Stimulated activated naive CD8-positive, alpha-beta T cell treated with anti-CD3 and anti-CD28 coated beads, Interleukin-15, Interleukin-2, amounts not matched to agents 100 U/mL and 50 U/mL, for 24 hours (primary cell): Measurements from ENCODE around the gene CARS2.
"Not testable (repeated sequence)": the region's sequence is repeated elsewhere in the genome, so short reads cannot be mapped to it uniquely, and the experiment has no call there.

Source experiments
- ATAC-seq: fragments of 150-1000 bp; cut with Tn5 transposase; one replicate; pipeline ENCODE4 v1.10.0; 2021
- DNase-seq: peaks from one replicate; pipeline ENCODE4 v3.0.0; 2021

CARS2 gene

DNA sequence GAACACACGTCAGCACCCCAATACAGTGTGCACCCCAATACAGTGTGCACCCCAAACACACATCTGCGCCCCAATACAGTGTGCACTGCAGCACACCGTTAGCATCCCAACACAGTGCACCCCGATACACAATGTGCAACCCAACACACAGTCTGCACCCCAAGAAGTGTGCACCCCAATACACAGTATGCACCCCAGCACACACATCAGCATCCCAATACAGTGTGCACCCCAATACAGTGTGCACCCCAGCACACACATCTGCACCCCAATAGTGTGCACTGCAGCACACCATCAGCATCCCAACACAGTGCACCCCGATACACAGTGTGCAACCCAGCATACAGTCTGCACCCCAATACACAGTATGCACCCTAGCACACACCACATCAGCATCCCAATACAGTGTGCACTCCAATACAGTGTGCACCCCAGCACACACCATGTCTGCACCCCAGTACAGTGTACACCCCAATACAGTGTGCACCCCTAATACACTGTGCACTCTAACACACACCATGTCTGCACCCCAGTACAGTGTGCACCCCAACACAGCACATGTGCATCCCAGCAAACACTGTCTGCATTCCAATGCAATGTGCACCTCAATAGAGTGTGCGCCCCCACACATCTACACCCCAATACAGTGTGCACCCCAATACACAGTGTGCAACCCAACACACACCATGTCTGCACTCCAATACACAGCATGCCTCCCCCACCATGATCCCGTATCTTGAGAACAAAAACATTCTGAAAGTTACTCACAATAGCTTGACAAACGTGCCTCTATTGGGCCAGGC lies 855 bp upstream of the CARS2 start:
- no peak for ATAC-seq
- DNase-seq, result no peak

DNA sequence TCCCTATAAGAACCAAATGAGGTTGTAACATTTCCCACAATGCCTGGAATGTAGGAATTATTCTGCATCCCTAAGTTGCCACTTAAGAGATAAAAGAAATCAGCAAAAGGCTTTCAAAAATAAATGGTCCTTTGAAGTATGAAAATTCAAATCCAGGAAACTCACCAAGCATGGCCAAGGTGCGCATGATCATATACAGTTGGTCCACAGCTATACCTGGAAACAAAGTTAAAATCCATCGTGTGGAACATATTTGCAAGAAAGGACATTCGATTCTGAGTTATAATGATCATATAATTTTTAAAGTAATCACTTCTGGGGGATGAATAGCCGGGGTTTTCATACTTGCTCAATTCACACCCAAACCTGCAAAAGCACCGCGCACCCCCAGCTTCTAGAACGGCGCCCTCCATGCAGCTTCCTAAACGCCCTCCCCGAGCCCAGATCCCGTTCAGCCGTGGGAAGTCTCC lies 525 bp downstream of the CARS2 start:
- ATAC-seq, result no peak
- DNase-seq, result no peak

DNA sequence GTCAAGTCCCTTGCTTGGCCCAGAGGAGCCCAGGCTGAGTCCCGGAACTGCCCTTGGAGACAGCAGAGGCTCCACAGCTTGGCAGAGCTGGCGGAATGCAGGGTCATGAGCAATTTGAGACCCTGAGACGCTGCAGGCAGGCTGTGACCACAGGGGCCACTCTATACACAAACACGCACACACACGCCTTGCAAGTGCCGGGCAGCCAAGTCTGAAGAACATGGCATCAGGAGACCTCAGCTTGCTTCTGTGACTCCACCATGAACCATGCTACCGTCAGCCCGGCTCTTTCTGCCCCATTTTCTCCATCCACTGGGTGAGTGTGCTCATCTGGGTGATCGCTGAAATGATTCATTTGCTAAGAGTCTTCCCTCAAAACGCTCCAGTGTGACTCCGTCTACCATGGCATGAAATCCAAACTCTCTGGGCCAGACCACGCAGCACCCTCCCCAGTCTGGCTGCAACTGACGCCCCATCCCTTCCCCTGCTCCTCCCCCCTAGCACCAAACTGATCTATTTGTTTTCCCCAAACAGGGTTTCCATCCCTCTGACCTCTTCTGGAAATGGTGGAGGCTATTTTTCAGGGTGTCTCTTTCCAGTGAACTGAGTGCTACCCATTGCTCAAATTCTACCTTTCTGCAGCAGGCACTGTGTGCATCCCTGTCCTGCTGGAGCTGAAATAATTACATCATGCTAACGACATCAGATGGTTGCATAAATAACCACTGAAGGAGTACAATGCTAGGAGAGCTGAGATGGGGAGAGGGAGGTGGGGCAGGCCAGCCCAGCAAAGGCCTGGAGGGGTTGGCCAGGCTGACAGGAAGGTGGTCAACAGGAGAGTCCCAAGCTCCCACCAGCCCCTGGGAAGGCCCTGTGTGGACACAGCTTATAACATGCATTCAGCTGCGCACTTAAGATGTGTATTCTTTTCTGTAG lies 3.1 kb downstream of the CARS2 start:
- ATAC-seq, result no peak
- no peak for DNase-seq

DNA sequence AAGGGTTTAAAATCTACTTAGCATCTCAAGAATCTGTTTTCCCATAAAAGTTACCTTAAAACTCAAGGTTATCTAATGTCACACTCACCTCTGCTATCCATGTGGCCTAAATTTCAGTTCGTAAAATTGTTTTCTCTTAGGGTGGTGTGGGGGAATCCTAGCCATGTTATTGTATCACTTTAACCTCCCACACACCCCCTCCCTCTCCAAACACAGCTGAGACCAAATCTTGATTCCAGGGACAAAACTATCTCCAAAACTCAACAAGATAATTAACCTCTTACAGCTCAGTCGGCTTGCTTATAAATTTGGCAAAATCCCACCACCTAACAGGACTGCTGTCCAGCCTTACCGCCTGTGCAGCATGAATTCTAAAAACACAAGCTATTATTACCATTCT lies 3.8 kb downstream of the CARS2 start:
- no peak for ATAC-seq
- DNase-seq, result no peak

DNA sequence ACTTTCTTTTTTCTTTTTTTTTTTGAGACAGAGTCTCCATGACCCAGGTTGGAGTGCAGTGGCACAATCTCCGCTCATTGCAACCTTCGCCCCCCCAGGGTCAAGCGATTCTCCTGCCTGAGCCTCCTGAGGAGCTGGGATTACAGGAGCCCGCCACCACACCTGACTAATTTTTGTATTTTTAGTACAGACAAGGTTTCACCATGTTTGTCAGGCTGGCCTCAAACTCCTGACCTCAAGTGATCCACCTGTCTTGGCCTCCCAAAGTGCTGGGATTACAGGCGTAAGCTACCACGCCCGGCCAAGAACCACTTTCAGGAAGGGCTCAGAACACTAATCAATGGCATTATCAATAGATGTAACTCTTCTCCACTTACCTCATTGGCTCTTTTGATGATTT lies 4.9 kb downstream of the CARS2 start:
- DNase-seq, ATAC-seq: not testable (repeated sequence)

DNA sequence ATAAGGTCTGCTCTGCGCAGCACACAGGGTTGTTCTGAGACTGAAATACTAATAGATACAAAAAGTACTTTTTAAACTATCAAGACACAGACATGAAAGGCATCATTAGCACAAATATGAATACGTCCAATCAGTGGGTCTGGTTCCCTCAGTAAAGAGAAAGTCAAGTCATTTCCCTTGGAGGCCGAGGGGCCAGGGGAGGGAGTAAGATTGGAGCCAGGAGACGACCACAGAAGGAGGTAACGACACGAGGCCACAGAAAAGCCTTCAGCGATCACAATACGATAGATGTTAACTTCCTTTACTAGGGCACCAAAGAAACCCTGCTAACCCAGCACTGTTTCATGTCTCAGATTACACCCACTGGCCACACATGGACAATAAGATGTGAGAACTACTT lies 5.3 kb downstream of the CARS2 start:
- DNase-seq (no peak), ATAC-seq (no peak)

DNA sequence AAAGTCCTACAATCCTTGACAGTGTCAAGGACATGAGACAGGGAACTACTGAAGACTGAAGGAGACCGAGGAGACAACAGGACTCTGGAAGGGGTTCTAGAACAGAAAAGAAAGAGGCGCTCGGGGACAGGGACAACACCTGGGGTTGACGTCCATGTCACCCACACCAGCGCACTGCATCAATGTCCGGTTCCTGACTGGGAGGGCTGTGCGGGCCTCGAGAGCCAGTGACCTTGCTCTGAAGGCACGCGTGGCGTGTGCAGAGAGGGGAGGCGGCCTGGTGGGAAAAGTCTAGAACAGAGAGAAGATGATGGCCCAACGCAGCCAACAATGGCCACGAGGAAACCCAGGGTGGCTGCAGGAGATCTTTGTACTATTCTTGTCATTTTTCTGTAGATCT lies 5.7 kb downstream of the CARS2 start:
- DNase-seq (no peak), ATAC-seq (no peak)

DNA sequence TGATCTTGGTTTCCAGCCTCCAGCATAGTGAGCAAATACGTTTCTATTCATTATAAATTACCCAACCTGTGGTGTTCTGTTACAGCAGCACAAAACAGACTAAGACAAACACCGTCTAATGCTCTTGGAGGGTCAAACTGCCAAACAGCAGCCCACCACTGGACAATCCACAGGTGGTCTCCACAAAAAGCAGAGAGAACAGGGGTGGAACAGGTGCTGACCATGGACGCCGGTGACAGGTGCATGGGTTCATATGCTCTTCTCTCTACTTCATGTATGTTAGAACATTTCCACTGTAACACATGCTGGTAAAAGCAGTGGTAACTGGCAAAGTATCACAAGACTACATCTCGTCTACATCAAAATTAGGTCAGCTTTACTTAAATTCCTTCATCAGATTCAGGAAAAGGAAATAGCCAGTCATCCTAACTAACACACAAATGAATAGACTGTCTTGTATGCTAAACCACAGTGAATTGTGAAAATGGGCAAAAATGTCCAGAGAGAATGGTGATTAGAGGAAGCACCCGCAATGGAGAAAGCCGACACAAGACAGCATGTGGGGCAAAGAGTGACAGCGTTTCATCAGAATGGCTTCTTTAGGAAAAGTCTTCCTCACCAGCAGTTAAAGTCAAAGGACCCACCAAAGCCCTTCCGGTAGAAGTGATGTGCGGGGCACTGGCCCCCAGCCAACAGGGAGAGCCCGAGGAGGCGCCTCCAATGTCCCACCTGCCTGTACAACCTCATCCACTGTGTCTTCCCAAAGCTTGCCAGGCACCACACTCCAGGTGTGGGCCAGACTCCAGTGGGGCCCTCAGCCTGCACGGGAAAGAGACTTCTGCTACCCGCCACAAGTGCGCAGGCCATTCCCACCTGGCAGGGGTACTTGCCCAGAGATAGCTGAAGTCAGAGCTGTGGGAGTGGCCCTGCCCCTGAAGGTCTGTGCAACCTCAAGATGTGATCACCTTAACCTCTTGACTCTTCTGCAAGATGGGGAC lies 6.5 kb downstream of the CARS2 start:
- DNase-seq (no peak), ATAC-seq (no peak)

DNA sequence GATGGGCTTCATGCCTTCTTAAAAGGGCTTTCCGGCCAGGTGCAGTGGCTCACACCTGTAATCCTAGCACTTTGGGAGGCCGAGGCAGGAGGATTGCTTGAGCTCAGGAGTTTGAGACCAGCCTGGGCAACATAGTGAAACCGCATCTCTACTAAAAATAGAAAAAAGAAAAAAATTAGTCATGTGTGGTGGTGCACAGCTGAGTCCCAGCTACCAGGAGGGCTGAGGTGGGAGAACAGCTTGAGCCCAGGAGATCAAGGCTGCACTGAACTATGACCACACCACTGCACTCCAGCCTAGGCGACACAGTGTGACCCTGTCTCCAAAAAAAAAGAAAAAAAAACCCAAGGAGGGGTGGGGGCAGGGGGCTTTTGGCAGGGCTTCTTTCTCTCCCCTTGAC lies 7.2 kb downstream of the CARS2 start:
- no peak for ATAC-seq
- no peak for DNase-seq

DNA sequence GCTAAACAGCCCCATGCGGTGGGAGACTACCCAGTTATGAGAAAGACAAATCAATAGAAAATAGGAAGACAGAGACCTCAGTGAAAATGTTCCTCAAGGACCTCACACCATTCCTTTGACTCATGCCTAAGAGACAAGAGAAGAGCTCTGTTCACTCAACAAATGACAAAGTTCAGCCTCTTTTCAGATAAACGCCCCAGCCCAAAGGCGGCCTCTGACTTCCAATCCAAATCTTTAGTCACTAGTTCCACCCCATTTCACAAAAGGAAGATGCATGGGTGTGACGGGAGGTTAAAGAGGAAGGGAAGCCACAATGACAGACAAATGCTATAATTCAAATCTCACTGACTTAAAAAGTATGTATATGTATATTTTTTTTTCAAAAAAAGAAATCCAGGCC lies 8.1 kb downstream of the CARS2 start:
- ATAC-seq (no peak), DNase-seq (no peak)

DNA sequence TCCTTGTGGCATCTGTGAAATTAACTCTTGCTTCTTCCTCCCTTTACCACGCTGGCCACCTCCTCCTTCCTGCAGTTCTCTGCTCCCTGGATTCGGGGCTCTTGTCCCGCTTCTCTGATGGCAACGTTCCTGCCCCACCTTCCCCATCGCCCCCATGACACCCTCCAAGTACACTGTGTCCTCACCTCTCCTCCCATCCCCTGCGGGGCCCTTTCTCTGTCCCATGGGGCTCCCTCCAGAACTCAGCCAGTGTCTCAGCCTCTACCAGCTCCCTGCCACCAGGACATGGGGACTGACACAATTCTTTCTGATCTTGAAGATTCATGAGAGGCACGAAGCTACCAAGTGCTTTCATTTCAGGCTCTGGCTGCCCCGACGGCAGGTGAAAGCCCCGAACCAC lies 9.1 kb downstream of the CARS2 start:
- DNase-seq (no peak), ATAC-seq (no peak)

DNA sequence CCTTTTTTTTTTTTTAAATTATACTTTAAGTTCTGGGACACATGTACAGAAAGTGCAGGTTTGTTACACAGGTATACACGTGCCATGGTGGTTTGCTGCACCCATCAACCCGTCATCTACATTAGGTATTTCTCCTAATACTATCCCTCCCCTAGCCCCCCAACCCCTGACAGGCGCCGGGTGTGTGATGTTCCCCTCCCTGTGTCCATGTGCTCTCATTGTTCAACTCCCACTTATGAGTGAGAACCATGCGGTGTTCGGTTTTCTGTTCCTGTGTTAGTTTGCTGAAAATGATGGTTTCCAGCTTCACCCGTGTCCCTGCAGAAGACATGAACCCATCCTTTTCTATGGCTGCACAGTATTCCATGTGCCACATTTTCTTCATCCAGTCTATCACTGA lies 10.1 kb downstream of the CARS2 start:
- DNase-seq, ATAC-seq: not testable (repeated sequence)

DNA sequence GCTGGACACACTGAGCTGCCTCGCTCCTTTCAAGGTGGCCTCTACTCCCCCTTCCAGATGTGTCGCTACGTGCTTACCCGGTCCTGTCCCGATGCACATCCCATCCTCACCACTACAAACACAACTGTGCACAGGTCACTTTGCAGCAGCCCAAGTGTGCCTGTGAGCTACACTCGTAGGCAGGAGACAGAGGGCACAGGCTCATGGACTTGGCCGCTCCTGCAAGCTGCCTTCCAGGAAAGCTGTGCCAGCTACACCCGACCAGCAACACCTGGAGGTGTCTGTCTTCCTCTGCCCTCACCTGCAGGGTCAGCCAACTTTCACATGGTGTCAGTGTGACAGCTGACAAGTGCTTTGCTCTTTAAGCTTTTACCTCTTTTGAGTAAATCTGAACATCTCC lies 15.4 kb downstream of the CARS2 start:
- no peak for DNase-seq

DNA sequence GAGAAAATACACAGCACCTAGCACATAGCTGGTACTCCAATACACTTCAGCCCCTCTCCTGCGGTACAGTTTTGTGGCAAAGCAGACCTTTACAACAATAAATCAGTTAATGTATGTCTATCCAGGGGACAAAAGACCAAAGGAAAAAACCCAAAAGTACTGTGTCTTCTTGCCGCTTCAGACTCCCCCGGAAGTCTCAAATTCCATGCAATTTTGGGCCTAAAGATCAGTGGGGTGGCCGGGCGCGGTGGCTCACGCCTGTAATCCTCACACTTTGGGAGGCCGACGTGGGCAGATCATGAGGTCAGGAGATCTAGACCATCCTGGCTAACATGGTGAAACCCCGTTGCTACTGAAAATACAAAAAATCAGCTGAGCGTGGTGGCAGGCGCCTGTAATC lies 16.2 kb downstream of the CARS2 start:
- DNase-seq (no peak), ATAC-seq (no peak)

More for the DNA sequence above, 15.4 kb downstream of the CARS2 start:
- ATAC-seq, result no peak

DNA sequence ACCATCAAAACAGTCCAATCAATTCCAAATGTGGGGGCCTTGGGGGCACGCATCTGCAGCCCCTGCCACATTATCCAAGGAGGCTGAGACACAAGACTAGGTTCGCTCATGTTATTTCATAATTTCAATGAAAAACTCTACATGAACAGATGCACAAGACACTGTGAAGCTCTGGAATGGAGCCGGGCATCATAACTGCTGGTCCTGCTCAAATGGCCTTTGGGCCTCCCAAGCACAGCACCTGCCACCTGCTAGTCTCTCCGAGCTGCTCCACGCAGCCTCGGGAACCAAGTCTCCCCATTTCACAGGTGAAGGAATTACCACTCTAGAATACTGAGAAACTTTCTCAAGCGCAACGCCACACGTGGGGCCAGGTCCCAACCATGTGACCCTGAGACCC lies 16.9 kb downstream of the CARS2 start:
- DNase-seq, result no peak

DNA sequence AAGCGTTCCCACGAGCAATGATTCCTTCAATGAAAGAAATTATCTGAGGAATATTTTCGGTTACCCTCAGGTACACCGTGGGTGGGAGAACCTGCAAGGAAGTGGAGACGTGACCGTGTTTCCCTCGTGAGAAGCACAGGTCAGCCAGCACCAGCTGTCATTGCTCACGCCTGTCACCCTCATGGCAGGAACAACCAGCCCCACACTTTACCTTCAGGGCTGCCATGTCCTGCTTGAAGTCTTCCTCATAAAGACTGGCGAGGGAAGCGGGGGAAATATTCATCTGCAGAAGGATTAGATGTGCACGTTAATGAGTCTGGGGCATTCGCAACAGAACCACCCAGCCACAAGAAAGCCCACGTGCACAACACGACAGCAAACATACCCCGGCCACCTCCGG lies 18.2 kb downstream of the CARS2 start:
- no peak for ATAC-seq
- DNase-seq, result no peak

More for the DNA sequence above, 16.9 kb downstream of the CARS2 start:
- no peak for ATAC-seq

DNA sequence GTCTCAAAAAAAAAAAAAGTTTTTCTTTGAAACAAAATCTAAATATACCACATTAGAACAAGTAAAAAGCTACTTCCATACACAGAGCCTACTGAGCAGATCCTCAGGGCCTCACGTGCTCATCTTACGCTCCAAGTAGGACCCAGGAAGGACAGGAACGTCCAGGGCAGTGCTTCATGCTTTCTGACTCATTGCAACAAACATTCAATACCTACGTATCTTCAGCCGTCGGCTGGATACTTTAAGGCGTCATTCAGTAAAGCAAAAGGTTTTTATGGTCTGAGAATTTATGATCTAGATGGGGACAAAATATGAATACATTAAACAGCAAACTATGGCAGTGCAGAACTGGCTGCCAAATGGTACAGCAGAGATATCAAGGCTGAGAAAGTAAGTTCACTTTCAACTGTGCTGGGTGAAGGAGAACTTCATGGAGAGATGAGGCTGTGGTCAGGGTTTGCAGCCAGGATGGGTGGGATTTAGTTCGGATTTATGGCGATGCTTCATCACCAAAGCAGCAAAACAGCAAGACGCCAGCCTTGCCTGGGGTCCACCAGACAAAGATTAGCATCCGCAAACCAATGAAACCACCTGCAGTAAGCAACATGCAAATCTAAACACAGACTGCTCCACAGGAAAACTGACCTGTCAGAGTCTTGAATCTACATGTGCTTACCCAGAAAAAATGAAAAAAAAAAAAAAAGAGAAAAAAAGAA lies 20.5 kb downstream of the CARS2 start:
- no peak for ATAC-seq
- no peak for DNase-seq

DNA sequence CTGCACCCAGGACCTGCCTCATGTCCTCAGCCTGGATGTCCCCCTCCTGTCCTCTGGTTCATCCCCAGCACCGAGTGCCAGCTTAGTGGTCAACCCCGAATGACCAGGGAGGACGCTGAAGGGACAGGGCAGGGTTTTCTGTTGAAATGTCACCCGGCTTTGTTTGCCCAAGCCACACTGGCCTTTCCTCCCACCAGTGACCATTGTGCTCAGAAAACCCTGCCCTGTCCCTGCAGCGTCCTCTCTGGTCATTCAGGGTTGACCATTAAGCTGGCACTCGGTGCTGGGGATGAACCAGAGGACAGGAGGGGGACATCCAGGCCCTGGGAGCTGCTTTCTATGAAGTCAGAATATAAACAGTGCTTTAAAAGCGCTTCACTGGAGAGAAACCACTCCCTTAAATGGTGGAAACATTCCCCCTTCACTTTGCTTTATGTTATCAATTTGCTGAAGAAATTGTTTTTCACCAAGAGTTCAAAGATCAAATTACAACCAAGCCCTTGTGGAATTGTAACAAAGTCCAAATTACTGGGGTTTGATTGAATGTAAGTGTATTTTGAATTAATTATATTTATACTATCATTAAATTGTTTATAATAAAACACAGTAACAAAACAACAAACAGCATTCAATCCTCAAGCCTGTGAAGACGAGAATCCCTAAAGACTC lies 21.4 kb downstream of the CARS2 start:
- no peak for ATAC-seq

DNA sequence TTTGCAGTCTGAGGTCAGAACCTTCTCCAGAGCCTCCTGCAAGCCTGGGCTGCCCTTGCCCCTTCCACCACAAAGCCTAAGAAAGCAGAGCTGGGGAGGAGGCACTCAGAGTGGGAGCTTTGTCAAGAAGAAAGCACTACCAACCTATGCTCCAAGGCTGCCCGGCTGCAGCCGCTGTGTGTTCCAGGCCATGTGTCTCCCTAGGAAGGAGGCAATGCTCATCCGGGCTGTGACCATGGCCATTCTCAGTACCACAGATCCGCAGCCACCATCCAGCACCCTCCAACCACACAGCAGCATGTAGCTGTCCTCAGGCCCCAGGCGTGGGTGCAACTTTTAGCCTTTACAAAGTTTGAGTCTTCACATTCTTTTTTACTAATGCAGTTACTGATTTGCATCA lies 22.0 kb downstream of the CARS2 start:
- DNase-seq (no peak), ATAC-seq (no peak)

More for the DNA sequence above, 21.4 kb downstream of the CARS2 start:
- no peak for DNase-seq

DNA sequence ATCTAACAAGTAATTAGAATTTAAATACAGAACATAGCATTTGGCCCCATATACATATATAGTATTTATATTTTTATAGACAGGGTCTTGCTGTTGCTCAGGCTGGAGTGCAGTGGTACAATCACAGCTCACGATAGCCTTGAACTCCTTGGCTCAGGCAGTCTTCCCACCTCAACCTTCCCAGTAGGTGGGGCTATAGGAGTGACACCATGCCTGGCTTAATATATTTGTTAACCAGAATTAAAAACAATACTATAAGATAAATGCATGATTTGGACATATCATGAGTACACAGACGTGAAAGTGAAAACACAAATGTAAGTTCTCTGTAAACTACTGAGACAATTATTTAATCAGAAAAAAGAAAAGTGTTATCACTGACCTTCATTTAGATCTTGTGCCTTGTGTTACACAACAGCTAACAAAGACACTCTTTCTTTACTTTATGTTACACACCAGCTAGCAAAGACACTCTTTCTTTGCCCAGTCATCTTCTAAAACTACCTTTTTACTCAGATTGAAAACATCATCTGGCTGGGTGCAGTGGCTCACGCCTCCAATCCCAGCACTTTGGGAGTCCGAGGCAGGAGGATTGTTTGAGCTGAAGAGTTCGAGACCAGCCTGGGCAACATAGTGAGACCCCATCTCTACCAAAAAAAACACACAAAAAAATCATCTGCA lies 22.6 kb downstream of the CARS2 start:
- DNase-seq, result no peak
- ATAC-seq, result no peak
